HFFc6 (cell line): ENCODE results near the gene MAB21L3. TPM values are rescaled to one million over a fixed set of nuclear protein-coding genes. Genes with fewer than 3 reads are reported as not detected.

Experiments used
- DNase-seq: peaks from one replicate; pipeline ENCODE4 v3.0.0-alpha.2; 2018
- H3K27ac Mint-ChIP-seq: 2 replicates; pipeline ENCODE4 v1.8.0; 2020; ENCODE audit warnings: mild to moderate bottlenecking, mixed read lengths
- H3K27me3 Mint-ChIP-seq: 2 replicates; pipeline ENCODE4 v1.8.0; 2021; ENCODE audit warnings: mild to moderate bottlenecking, moderate library complexity, mixed read lengths; ENCODE audit not compliant: insufficient read depth
- H3K36me3 Mint-ChIP-seq: 2 replicates; pipeline ENCODE4 v1.8.0; 2021; ENCODE audit warnings: low read depth, mixed read lengths
- H3K4me1 Mint-ChIP-seq: 2 replicates; pipeline ENCODE4 v1.8.0; 2020; ENCODE audit warnings: low read depth, mixed read lengths
- H3K4me3 Mint-ChIP-seq: 2 replicates; pipeline ENCODE4 v1.8.0; 2020; ENCODE audit warnings: mild to moderate bottlenecking, moderate library complexity, mixed read lengths
- H3K9me3 Mint-ChIP-seq: 2 replicates; pipeline ENCODE4 v1.8.0; 2020; ENCODE audit warnings: mild to moderate bottlenecking, mixed read lengths
- total RNA-seq, 6 experiments: library from RNA; stranded (reverse); fragmentation: NEBNext Ultra II Directional; extraction: Animal tissue kit (Norgen Biotek cat#: 25700); gene quantifications; 2 replicates in 1 of 6; 3 replicates in 5 of 6; pipeline ENCODE4 v1.2.3, GENCODE V29; 2021
- TF ChIP-seq, protein P1 (sequence below): fragments of 200-600 bp; sonication (generic); IDR thresholded peaks from 2 replicates; pipeline ENCODE4 v1.5.0; 2021; ENCODE audit warnings: antibody characterized with exemption, mild to moderate bottlenecking

MAB21L3 gene
- total RNA-seq, 6 experiments from 2014 or later = 0.07 to 0.08 (median 0.07) TPM; not detected in 3

DNA sequence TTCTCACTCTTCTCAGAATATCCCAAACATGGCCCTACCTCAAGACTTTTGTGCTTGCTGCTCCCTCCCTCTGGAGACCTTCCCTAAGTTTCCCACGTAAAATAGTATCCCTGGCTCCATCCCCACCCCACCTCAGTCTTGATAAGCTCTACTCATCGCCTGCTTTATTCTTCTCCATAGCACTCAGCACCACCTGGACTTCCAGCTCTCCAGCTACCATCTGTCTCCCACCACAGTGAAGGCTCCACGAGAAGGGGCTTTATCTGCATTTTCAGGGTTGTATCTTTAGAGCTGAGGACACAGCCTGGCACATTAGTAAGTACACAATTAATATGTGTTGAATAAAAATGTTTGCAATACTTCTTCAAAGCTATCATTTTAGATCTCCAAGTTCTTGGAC lies 37.8 kb downstream of the MAB21L3 start:
- Mint-ChIP-seq H3K4me3 (no peak overlapping the region), H3K4me1 (peaks cover 15% of the 10 kb centered on the region), H3K36me3 (peaks cover 4% of the 10 kb centered on the region), H3K9me3 (peaks cover 4% of the 10 kb centered on the region), H3K27ac (no peak overlapping the region), H3K27me3 (peaks cover 15% of the 10 kb centered on the region)
- DNase-seq = no peak
- TF ChIP-seq, protein P1, sequence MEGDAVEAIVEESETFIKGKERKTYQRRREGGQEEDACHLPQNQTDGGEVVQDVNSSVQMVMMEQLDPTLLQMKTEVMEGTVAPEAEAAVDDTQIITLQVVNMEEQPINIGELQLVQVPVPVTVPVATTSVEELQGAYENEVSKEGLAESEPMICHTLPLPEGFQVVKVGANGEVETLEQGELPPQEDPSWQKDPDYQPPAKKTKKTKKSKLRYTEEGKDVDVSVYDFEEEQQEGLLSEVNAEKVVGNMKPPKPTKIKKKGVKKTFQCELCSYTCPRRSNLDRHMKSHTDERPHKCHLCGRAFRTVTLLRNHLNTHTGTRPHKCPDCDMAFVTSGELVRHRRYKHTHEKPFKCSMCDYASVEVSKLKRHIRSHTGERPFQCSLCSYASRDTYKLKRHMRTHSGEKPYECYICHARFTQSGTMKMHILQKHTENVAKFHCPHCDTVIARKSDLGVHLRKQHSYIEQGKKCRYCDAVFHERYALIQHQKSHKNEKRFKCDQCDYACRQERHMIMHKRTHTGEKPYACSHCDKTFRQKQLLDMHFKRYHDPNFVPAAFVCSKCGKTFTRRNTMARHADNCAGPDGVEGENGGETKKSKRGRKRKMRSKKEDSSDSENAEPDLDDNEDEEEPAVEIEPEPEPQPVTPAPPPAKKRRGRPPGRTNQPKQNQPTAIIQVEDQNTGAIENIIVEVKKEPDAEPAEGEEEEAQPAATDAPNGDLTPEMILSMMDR = no peak

DNA sequence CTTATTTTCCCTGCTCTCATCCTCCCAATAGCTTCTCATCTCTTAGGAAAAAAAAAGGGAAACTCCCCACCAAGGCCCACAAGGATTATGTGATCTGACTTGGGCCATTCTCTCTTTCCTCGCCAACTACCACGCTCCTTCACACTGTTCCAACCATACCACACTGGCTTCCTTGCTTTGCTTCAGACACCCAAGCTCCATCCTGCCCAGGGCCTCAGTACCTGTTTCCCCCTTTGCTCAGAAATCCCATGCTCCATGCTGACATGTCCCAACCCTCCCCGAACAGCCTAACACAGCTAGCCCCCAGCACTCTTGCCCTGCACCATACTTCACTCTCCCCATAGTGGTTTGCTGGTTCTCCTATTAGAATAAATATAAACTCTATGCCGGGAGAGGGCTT lies 39.2 kb downstream of the MAB21L3 start:
- peaks cover 15% of the 10 kb centered on the region for H3K4me1 Mint-ChIP-seq
- H3K9me3 Mint-ChIP-seq = no peaks in the 10 kb centered on the region
- no peak overlapping the region for H3K27ac Mint-ChIP-seq
- TF ChIP-seq, protein P1 = no peak
- no peak overlapping the region for H3K4me3 Mint-ChIP-seq
- no peak for DNase-seq
- no peaks in the 10 kb centered on the region for H3K36me3 Mint-ChIP-seq
- H3K27me3 Mint-ChIP-seq = peaks cover 22% of the 10 kb centered on the region

- peaks cover 15% of the 10 kb centered on the region for H3K4me1 Mint-ChIP-seq
- TF ChIP-seq, protein P1 = peak; percentile 92
- H3K9me3 Mint-ChIP-seq = no peaks in the 10 kb centered on the region
- peaks cover 25% of the 10 kb centered on the region for H3K27me3 Mint-ChIP-seq
- peak; percentile 51 for DNase-seq
- no peaks in the 10 kb centered on the region for H3K36me3 Mint-ChIP-seq
- no peak overlapping the region for H3K27ac Mint-ChIP-seq
- H3K4me3 Mint-ChIP-seq = peak overlapping the region; percentile 38
Measured at GRCh38 chr1:116151739-116152576, 40.8 kb downstream of the MAB21L3 start.

DNA sequence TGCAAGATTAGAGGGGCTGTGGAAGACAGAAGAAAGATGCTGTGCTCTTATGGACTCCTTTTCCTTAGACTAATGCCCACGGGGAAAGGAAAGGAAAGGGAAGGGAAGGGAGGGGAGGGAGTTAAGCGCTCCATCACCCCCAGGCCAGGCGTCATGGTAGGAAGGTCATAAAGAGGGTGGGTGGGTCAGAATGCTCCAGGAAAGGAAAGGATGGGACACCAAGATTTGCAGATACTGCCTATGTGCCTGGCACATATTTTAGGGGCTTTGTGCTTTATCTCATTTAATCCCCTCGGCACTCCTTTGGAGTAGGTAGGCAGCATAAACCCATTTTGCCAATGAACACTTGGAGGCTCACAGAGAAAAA lies 41.4 kb downstream of the MAB21L3 start:
- TF ChIP-seq, protein P1 = no peak
- Mint-ChIP-seq H3K27ac (no peak overlapping the region), H3K9me3 (no peaks in the 10 kb centered on the region), H3K4me3 (peak overlapping the region; percentile 38), H3K27me3 (peaks cover 26% of the 10 kb centered on the region), H3K4me1 (peaks cover 15% of the 10 kb centered on the region), H3K36me3 (no peaks in the 10 kb centered on the region)
- no peak for DNase-seq

DNA sequence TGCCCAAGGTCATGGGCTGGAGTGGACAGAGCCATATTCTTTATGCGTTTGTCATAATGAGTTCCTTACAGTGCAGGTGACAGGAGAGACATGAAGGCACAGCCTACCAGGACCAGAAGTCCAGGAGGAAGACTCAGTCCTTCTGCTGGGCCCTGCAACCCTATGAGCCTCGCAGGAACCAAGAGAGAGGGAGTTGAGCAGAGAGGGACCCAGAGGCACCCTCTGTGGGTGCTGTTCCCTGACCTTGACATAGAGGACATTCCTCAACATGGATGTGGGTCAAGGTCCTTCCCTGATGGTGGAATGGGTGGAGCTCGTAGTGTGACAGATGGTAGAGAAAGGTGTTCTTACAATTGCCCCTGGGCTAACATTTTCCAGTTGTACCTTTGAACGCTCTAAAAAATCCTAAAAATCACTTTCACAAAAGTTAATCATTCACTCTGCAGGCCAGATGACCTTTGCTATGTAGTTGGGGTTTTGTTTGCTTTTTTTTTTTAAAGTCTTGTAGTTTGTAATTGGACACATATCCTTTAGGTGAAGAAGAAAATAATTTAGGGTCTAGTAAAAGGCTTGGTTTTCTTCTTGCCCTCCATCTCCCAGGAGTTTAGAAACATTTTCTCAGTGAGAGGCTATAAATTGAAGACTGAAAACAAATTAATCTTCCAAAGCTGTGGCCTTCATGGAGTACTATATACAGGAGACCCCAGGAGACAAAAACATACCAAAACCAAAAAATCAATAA lies 41.9 kb downstream of the MAB21L3 start:
- Mint-ChIP-seq H3K4me3 (no peak overlapping the region), H3K36me3 (no peaks in the 10 kb centered on the region), H3K27me3 (peaks cover 26% of the 10 kb centered on the region), H3K9me3 (no peaks in the 10 kb centered on the region), H3K27ac (no peak overlapping the region), H3K4me1 (peaks cover 10% of the 10 kb centered on the region)
- no peak for DNase-seq
- TF ChIP-seq, protein P1 = no peak
